ENCODE data around the gene NCAM1.

NCAM1 gene

DNA sequence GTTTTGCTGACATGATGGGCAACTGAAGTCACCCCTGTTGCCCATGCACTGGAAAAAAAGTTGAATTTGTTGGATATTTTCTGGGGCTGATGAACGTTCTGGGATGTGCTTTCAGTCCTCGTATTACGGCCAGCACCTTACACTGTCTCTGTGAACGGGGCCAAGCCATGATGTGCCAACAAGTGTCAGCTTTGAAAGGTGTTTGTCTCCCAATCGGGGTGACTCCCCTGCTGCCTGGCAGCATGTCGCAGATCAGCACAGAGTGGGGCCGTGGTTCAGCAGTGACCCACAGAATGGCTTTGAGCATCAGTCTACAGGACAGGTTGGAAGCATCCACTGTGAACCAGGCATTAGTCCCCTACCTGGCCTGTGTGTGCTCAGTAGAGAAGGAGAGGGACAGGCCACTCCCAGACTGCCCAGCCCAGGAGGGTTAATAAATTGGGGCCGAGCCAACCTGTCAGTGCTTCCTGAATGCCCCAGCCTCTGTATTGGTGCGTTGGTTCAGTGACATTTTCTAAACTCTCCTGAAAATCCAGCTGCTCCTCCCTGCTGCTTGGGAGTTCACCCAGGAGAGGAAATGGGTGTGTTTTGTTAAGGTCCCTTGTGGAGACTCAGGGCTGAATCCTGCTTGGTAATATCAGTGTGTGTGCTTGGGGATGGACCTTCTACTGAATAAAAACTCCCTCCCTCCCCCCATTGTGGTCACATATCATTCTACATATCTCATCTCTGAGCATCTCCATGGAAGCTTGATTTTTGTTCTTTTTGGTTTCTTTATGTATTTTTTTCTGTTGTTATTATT, 302.4 kb downstream of the NCAM1 start:
- FAIRE-seq (no peak), DNase-seq (ENCODE audit: extremely low spot score, insufficient read length, low read depth) (no peak)

DNA sequence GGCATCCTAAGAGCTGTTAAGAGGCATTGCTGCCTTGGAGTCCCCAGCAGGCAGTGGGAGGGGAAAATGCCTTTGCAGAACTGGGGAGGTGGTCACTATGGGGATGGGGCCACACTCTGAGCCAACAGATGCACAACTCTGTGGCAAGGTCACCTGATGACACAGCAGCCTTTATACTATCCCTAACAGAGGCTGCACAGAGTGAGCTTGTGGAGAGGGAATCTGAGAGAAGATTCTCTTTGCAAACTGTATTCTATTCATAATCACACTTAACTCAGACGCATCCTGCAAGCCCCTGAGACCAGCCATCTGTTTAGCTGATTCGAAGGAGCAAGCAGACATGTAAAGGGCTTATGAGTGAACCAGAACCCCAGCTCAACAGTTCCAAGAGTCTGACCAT, 304.1 kb downstream of the NCAM1 start:
- FAIRE-seq (no peak), DNase-seq (ENCODE audit: extremely low spot score, insufficient read length, low read depth) (no peak)

DNA sequence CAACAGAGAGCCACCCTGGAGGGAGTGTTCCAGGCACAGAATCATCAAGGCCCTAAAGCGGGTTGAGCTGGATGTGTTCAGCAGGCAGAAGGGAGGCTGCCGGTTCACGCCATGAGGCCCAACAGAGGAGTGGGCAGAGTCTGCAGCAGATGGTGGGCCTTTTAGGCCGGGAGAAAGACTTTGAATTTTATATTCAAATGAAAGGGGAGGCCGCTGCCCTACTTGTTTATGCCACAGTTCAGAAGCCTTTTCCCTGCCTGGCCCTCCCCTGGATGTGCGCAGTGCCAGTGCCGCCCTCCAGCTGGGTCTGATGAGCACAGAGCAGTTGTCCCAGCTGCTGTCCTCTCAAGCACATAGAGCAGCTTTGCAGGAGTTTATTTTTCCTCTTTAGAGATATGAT, 306.3 kb downstream of the NCAM1 start:
- FAIRE-seq (no peak), DNase-seq (ENCODE audit: extremely low spot score, insufficient read length, low read depth) (no peak)

DNA sequence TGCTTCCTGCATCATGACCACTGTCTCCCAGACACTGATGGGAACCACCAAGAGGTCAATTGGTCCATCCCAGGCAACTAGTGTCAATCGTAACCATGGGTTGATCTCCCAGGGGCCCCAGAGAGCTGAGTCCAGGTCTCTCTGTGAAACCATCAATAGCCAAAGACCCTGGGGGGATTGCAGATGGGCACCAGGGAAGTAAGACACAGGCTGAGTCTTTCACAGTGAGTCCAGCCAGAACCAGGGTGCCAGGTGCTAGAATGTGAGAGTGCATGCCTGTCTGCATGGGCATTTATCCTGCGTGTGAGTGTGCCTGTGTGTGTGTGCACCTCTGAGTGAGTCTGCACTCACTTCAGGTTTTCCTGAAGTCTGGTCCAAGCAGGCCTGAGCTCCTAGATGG, 307.9 kb downstream of the NCAM1 start:
- no peak for FAIRE-seq
- no peak for DNase-seq (ENCODE audit: extremely low spot score, insufficient read length, low read depth)

DNA sequence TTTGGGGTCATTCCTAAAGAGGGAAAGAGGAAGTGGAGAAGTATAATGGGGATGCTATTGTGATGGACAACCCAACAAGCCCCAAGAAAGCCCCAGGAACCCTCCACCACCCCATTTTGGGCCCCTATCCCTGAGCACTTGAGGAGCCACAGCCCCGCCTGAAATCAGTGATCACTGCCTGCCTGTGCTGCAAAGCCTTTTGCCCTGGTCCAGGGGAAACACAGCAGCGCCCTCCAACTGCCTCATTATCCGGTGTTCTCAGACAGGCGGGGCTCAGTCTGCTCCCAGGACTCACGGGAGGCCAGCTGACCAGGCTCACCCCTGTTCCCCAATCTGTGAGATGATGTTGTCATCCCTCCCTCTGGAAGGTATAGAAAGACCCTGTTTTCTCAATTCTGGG, 308.4 kb downstream of the NCAM1 start:
- DNase-seq (ENCODE audit: extremely low spot score, insufficient read length, low read depth) (no peak), FAIRE-seq (no peak)

DNA sequence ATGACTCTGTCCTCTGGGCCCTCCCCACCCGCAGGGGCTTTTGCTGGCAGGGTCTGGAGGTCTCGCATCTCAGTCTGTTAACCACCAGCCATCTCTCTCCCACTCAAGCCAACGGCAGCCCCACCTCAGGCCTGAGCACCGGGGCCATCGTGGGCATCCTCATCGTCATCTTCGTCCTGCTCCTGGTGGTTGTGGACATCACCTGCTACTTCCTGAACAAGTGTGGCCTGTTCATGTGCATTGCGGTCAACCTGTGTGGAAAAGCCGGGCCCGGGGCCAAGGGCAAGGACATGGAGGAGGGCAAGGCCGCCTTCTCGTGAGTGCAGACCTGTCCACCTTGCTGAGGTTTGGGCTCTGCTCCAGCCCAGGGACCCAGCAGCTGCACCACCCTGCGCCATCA, 308.9 kb downstream of the NCAM1 start:
- no peak for DNase-seq (ENCODE audit: extremely low spot score, insufficient read length, low read depth)
- FAIRE-seq: no peak

DNA sequence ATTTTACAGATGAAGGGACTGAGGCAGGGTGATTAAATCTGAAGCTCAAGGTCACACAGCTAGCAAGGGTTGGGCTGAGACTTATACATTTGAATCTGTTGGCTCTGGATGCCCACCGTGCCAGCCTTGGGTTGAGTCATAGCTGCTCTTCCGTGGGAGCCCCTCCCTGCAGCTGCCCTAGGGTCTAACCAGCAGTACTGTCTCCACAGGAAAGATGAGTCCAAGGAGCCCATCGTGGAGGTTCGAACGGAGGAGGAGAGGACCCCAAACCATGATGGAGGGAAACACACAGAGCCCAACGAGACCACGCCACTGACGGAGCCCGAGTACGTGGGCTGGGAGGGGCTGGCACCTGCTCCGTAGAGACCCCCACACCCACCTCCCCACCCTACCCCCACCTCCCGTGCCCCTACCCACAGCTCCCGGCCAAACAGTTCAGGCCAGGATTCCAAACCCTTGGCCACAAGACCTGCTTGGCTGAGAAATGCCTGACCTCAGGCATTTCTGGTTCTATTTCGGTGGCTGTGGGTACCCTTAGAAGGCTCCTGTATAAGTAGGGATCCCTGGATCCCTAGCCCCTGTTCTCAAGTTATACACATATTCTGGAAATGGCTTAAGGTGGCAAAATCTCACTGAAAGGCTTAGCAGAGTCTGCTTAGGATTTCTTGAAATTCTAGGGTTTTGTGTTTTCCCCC, 310.5 kb downstream of the NCAM1 start:
- no peak for DNase-seq (ENCODE audit: extremely low spot score, insufficient read length, low read depth)
- FAIRE-seq: no peak

DNA sequence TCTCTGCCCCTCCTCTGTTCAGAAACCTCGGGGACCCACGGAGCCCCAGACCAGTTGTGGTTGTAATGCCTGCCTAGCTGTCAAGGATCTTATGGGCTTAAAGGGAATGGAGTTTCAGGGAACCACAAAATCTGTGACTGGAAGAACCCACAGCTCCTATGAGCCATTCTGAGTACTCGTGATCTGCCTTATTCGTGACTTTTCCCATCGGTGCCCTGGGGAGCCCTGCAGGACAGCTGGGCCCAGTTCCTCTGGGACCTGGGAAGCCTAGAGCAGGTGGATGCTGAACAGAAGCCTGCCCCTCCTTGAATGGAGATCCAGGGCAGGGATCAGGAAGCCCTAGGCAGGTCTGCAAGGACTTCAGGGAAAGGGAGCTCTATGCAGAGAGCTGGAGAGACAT, 311.1 kb downstream of the NCAM1 start:
- FAIRE-seq (no peak), DNase-seq (ENCODE audit: extremely low spot score, insufficient read length, low read depth) (no peak)

DNA sequence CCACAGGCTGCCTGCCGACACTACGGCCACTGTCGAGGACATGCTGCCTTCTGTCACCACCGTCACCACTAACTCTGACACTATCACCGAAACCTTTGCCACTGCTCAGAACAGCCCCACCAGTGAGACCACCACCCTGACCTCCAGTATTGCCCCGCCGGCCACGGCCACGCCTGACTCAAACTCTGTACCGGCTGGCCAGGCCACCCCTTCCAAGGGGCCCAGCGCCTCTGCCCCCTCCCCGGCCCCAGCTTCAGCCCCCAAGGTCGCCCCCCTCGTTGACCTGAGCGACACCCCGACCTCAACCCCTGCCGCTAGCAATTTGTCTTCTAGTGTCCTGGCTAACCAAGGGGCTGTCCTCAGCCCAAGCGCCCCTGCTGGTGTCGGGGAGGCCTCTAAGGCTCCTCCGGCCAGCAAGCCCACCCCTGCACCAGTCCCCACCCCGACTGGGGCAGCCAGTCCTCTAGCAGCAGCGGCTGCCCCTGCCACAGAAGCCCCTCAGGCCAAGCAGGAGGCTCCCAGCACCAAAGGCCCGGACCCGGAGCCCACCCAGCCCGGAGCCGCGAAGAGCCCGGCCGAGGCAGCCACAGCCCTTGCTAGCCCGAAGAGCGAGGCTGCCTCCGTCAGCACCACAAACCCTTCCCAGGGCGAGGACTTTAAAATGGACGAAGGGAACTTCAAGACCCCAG, 311.9 kb downstream of the NCAM1 start:
- FAIRE-seq: no peak
- DNase-seq (ENCODE audit: extremely low spot score, insufficient read length, low read depth): no peak

DNA sequence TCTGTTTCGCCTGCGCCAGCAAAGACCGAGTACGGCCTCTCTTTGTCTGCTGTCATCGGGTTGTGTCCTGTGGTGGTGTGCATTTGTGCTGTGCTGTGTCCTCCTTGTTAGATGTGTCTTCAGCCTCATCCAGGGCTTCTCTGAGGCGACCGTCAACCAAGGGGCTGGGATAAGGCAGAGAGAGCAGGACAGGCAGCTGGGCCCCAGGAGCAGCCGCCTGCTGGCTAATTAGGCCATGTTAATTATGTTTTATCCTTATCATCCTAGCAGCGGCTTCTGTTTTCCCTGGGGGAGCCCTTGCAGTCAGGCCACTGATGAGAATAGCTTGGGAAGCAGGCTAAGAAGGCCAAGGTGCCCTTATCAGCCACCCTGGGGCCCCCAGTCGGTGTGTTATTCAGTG, 312.5 kb downstream of the NCAM1 start:
- FAIRE-seq: no peak
- no peak for DNase-seq (ENCODE audit: extremely low spot score, insufficient read length, low read depth)

DNA sequence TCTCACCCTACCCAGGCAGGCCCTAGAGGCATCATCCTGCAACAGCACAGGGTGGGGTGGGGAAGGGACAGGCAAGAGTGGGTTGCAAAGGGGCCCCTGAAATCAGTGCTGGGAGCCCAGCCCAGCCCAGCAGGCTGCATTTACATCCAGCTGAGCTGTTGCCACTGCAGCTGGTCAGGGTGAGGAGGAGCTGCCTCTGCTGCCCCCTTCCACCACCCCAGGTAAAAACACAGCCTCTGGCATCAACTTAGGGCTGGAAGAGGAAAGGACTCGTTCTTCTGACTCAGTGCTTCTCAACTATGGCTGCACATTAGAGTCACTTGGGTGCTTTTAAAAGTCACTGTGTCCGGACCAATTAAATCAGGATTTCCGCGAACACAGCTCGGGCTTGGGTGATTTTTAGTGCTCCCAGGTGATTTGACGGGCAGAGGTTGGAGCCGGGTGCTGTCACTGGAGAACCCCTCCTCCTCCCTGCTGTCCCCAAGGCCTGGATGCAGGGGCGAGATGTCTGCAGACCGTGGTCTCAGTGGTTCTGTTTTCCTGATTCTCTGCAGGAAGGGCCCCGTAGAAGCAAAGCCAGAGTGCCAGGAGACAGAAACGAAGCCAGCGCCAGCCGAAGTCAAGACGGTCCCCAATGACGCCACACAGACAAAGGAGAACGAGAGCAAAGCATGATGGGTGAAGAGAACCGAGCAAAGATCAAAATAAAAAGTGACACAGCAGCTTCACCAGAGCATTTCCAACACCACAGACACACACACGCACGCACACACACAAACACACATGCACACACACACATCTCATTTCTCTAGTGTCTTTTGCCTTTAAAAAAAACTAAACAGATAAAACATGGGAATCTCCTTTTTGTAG, 313.7 kb downstream of the NCAM1 start:
- FAIRE-seq: no peak

DNA sequence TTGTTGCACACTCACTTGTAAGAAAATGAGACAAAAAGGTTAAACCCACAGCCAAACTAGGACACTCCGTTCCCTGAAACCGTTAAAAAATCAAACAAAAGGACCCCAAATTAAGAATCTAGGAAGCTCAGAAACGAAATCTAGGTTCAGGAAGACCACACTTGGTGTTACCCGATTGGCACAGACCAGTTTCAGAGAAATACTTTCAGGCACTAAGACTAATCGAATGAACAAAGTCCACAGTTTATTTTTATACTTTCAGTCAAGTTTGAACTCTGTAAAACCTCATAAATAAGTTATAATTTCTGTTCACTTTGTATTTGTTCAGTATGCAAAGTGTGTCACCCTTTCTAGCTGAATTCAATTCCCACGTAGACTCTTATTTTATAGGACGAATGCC, 314.4 kb downstream of the NCAM1 start:
- DNase-seq (ENCODE audit: extremely low spot score, insufficient read length, low read depth) (no peak), FAIRE-seq (no peak)

More for the DNA sequence above, 313.7 kb downstream of the NCAM1 start:
- DNase-seq (ENCODE audit: extremely low spot score, insufficient read length, low read depth): no peak

DNA sequence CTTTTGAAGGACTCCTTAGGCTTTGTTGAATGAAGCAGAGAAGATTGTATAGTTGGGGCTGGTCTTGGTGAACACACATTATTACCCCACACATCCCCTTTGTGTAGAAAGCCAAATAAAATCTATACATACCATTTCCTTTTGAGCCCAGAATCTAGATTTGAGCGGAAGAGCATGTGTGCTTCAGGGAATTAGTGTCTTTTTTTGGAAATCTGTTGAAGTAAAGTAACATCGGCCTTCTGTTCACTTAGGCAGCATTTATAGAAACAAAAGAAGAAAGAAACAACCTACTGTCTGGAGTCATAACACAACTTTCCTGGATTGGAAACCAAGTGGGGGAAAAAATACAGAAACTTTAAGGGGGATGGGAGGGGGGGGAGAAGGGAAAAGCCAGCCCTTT, 315.2 kb downstream of the NCAM1 start:
- FAIRE-seq (no peak), DNase-seq (ENCODE audit: extremely low spot score, insufficient read length, low read depth) (no peak)

DNA sequence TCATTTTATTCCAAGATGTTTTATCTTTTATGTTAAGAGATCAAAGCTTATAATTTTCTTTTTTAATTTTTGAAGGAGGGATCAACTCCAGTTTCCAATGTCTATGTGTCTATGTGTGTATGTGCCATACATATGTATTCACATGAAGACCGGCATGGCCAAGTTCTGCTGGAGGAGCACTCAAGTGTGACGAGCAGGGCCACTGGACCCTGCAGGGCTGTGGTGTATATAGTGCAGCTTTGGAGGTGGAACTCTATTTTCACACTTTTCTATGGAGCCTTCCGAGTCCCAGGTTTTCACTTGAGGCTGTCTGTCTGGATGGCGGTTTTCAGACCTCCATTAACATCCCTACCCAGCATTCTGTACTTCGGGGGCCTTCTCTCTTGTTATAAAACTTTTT, 316.7 kb downstream of the NCAM1 start:
- DNase-seq (ENCODE audit: extremely low spot score, insufficient read length, low read depth): no peak
- FAIRE-seq: no peak

DNA sequence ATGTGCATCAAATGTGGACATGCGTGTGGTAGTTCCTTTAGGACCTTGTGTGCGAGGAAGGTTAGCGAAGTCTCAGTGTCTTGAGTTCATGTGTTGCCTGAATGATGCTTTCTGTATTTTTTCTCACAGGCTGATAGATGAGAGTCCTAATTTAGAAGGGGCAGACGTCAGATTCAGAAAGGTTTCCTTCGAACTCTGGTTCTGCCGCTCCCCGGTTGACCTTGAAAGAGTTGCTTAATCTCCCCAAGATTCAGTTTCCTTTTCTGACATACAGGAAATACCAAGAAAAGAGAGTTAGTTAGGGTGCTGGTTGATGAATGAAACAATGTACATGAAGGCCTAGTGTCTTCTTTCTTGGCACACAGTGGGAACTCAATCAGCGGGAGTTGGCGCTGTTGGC, 317.3 kb downstream of the NCAM1 start:
- FAIRE-seq: no peak
- DNase-seq (ENCODE audit: extremely low spot score, insufficient read length, low read depth): no peak

DNA sequence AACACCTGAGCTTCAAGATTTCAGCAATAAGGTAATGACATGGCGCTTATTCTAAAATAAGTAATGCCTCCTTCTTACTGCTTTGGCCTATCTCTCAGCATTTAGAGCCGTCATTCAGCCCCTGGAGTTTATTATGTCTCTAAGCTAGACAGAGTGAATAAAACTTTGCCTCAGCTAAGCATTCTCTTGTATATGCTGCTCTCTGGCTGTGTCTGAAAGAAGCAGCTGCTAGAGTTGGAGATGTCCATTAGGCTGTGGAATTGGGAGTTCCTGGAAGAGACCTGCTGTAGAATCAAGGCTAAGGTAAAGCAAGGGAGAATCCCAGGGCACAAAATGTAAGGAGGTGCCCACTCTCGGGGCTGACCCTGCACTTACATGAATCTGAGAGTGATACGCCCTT, 317.7 kb downstream of the NCAM1 start:
- DNase-seq (ENCODE audit: extremely low spot score, insufficient read length, low read depth) (no peak), FAIRE-seq (no peak)

DNA sequence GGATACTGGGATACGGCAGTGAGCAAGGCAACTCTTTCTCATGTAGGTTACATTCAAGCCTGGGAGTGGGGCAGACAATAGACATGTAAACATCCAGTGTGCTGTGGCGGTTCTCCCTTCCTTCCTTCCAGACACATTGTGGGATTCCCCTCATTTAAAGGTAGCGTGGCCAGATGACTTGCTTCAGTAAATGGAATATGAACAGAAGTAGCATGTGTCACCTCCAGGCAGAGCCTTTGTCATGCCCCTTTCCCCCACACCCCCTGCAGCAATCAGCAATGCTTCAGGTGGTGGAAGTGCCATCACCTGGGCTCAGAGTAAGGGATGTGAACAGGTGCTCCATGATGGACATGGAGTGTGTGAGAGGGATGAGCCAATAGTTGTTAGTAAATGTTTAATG, 318.4 kb downstream of the NCAM1 start:
- FAIRE-seq (no peak), DNase-seq (ENCODE audit: extremely low spot score, insufficient read length, low read depth) (no peak)

DNA sequence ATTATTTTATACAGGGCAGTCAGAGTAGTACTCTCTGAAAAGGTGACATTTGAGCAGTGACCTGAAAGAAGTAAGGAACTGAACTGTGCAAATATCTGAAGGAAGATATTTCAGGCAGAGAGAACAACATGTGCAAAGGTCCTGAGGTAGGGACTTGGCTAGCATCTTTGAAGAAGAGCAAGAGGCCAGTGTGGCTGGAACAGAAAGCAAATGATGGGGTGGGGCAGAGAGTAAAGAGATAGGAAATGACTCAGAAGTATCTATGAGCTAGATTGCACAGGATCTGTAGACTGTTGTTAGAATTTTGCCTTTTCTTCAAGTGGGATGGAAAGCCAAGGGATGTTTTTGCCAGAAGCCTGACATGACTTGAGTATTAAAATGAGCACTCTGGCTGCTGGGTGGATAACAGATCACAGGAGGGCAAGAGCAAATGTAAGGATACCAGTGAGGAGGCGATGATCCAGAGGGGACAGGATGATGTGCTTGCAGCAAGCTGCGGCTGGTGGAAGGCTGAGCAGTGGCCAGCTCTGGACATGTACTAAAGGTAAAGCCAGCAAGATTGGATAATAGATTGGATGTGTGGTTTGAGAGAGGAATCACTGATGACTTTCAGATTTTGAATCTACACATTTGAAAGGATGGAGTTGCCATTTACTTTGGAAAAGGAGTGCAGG, 320.0 kb downstream of the NCAM1 start:
- no peak for FAIRE-seq
- DNase-seq (ENCODE audit: extremely low spot score, insufficient read length, low read depth): no peak

DNA sequence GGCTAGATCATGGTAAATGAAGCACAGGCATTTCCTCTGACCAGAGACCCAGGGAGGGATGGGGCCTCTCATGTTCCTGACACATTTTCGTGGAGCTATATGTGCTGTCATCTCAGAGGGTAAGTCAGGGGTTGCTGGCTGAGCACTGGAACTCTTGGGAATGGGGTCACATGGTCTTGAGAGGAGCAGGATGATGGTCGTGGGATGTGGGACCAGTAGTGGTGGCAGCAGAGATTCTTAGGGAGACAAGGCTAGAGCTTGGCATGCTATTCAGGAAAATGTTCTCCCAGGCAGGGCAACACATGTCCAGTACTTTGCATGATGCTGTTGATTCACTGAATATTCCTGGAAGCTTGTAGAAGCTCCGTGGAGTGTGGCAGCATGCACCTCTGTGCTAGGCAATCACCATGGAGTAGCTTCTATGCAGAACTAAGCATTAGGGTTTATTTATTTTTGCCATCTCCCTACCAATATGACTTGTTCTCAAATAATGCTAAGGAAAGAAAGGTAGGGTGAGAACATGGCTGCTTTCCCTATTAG, 321.7 kb downstream of the NCAM1 start:
- FAIRE-seq (no peak), DNase-seq (ENCODE audit: extremely low spot score, insufficient read length, low read depth) (no peak)

DNA sequence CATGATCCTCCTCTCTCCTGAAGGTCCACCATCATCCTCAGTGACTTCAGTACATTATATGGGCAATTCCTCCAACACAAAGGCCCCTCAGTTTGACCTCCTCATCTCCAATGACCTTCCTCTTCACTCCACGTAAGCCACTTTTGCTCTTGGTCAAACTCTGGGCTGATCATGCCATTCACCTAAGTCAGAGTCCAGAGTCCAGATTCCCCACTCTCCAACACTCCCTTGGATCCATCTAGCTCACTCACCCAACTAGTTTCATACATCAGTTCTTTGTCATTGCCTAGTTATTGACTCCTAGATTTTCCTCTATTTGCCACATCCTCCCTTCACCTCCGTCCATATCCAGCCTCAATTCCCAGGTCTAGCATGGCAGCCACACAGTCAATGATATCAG, 322.7 kb downstream of the NCAM1 start:
- DNase-seq (ENCODE audit: extremely low spot score, insufficient read length, low read depth) (no peak), FAIRE-seq (no peak)
